HuH-7.5 (cell line): Measurements from ENCODE around the gene SLC7A7.
"Not testable (repeated sequence)": the region's sequence is repeated elsewhere in the genome, so short reads cannot be mapped to it uniquely, and the experiment has no call there.

Source experiments
- DNase-seq: peaks from one replicate; pipeline ENCODE4 v3.0.0; 2011; ENCODE audit warnings: low spot score

Gene SLC7A7

DNA sequence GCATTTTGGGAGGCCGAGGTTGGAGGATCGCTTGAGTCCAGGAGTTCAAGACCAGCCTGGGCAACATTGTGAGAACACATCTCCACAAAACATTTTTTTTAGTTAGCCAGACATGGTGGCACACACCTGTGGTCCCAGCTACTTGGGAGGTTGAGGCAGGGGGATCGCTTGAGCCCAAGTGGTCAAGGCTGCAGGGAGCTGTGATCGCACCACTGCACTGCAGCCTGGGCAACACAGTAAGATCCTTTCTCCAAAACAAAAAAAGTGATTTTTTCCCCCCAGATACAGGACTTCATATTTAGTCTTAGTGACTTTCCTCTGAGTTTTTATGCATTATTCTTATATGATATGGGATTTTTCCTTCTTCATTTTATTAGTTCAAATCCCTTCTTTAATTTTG, 28.6 kb downstream of the SLC7A7 start:
- no peak for DNase-seq

DNA sequence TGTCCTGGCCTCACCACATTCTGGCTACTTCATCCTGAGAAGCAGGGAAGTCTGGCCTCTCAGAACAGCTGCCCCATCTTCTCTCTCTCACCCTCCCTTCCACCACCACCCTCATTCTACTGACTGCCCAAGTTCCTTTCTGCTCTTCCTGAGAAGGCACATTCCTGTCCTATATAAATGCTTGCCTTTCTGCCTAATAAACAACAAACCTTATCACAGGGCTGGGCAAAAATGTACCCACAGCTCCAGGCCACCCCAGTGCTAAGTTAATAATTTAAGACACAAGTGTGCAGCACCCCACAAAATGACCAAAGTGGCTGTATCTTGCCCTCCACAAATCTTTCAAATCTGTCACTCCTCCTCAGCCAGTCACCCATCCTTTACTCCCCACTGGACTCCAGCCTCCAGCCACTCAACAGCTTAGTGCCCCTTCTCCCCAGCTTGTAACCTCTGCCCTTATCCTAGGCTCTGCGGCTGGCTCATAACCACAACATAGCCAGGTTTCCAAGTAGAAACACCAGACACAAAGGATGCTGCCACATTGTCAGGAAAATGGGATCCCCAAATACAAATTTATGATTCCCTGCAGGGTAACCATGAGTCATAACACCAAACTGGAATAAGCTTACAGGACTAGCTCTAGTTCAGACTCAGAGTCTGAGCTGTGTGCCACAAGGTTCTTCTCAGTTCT, 33.8 kb downstream of the SLC7A7 start:
- no peak for DNase-seq

DNA sequence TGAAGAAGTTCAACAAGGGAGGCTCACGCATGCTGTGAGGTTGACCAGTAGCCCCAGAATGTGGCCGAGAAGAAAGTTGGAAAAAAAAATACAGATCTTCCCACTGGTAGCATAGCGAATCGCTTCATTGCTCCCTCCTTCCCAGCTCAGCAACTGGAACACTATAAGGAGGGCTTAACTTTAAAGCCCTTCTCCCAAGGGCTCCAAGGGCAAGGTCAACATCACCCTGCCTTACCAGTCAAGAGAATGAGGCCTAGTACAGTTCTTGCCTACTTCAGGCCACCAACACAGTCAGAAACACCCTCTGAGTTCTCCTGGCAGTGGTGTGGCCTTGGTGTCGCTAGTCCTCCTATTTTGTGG, 34.3 kb downstream of the SLC7A7 start:
- DNase-seq, result no peak

DNA sequence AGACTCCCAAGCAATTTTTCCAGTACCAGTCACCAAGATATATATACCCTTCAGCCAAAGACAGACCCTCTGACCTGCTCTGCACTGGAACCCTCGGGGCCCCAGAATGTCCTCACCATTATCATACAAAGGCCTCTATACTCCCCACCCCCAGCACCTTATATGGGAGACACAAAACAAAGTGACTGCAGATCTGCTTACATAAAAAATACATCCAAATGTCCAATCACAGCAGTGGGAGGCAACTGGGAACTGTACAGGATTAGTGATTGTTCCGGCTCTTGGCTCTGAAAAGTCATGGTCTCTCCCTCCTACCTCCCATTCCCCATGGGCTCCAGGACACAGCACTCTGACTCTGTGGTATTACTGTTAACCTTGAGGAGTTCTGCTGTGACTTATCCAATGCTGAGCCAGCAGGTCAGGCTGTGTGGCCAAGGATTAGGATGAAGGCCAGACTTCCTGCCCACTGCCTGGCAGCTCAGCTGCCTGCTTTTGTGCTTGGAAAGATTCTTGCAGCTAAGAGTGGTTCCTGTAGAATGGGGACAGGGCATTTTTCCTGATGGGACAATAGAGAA, 35.0 kb downstream of the SLC7A7 start:
- DNase-seq, result no peak

DNA sequence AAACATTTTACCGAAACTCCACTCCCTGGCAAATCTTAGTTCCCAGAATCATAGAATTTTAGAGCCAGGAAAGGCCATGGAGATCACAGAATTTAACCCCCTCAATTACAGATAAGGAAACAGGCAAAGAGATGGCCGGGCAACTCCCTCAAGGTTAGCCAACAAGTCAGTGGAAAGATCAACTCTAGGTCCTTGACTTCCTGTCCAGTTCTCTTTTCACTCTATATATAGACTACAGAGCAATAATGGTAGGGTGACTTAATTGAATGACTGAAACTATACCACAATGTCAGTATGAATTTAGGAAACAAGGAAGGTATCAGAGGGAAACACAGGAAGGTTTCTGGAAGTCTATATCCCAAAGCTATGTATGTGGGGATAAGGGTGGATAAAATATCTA, 37.2 kb downstream of the SLC7A7 start:
- DNase-seq, result no peak

DNA sequence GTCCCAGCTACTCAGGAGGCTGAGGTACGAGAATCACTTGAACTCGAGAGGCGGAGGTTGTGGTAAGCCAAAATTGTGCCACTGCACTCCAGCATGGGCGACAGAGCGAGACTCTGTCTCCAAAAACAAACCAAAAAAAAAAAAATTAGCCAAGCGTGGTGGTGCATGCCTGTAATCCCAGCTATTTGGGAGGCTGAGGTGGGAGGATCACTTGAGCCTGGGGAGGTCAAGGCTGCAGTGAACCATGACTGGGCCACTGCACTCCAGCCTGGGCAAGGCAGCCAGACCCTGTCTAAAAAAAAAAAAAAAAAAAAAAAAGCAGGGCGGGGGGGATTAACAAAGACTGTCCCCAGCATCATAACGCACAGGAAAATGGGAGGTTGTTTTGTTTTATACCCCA, 38.4 kb downstream of the SLC7A7 start:
- DNase-seq, result not testable (repeated sequence)

DNA sequence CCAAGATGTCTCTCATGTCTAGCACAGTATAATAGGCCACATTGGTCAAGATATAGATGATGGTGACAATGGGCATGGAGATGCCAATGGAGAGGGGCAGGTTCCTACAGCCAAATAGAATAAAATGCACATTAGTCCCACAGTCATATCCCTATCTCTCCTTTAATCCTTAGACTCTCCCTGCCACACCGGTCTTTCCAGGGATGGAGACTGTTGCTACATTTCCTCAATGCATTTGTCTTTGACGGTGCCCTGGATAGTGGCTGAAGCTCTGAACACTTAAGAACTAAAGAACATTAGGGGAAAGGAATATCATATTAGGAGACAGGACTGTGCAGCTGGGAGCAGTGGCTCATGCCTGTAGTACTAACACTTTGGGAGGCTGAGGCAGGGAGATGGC, 39.0 kb downstream of the SLC7A7 start:
- no peak for DNase-seq

DNA sequence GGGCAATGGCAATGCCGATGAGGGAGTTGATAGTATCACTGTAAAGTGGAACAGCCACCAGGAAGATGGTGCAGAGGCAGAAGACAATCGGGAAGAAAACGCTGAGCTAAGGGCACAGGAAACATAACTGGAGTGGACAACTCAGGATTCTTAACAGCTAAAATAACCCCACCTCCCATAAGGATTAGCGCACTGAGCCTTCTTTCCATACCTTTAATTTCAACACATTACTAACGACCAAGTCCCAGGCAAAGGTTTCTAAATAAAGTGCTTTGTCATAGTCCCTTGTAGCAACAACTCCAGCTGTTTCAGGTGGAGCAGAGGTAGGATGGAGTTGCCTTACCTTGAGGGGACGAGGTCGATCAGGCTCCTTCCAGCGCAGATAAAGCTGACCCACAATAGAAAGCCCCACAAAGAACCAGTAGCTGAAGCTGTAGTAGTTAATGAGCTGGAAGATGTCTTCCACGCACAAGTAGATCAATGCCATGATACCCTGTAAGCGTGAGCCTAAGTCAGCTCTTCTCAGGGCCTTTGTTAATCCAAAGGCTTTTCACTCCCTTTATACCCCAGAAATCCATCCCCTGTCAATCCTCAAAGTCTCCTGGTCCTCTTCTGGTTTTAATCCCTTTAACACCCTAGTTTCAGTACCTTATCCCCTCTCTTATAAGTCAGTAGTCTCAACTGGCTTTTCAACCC, 41.1 kb downstream of the SLC7A7 start:
- no peak for DNase-seq

DNA sequence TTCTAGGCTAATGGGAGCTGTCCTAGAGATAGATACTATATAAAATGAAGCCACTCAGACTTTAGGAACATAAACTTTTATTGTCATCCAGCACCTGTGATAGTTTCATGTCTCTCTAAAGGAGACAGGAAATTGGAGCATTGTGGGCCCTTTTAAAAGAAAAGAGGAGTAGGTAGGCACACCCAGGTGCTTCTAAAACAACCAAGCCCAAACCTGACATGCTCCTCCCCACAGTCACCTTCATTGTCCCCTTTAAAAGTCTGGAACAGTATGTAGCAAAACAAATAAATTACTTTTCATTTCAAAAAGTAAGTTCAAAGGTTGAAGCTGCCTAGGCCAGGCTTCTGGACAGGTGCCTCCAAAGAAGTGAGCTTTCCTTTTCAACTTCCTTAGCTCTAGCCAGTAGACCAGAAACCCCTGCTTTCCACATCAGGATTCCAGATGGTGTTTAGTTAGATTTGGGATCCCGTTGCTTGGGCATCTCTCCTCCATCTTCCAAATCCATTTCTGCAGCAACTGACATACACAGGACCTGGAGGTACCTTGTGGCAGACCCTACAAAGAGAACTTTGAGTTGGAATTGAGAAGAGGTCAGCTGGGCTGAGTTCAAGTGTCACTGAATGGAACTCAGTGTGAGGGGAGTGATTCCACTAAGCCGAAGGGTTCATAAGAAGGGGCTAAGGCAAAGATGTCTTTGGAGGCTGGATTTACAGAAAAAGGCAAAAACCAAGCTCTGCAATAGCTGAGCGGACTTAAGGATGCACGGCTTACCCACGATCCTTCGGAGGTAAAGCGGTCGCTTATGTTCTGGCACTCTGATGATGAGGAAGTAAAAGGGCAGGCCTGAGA, 41.8 kb downstream of the SLC7A7 start:
- DNase-seq, result no peak

DNA sequence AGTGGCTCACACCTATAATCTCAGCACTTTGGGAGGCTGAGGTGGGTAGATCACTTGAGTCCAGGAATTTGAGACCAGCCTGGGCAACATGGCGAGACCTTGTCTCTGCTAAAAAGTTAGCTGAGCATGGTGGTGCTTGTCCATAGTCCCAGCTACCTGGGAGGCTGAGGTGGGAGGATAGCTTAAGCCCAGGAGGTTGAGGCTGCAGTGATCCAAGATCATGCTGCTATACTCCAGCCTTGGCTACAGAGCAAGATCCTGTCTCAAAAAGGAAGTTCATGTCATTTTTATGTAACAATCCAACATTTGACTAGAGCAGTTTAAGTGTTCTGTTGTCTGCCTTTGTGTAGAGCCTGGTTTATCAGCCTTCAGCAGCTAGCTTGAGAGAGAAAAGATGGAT, 42.5 kb downstream of the SLC7A7 start:
- DNase-seq, result no peak

DNA sequence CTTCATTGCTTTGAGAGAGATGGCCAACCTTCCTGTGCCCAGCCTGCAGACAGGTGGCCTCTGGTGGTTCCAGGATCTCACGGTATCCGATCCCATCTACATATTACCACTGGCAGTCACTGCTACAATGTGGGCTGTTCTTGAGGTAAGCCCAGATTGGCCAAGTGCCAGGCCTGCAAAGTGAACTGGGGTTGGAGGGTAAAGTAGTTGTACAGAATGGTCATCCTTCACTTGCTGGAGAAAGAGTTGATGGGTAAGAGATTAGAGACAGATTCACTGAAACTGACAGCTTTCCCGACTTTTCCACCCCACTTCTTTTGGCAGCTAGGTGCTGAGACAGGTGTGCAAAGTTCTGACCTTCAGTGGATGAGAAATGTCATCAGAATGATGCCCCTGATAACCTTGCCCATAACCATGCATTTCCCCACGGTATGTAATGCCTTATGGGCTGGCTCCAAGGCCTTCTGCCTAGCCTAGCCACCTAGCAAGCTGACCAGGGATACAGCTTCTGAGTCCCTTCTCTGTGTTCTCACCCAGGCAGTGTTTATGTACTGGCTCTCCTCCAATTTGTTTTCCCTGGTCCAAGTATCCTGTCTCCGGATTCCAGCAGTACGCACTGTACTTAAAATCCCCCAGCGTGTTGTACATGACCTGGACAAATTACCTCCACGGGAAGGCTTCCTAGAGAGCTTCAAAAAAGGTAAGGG, 44.6 kb downstream of the SLC7A7 start:
- DNase-seq, result no peak

DNA sequence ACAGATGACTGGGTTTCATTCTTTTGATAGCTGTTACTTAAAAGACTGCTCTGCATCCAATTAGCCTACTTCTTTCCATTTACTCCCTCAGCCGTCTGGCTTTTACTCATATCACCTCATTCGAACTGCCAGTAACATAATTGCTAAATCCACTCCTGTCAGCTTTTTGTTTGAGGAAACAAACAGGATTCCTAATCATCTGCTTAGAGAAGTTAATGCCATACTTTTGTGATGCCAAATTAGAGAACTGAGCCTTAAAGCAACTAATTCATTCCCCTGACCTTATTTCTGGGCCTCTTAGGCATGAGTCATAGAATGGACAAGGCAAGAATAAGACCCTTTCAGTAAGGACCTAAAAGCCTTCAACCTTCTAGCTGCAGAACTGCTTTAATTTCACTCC, 45.9 kb downstream of the SLC7A7 start:
- DNase-seq, result no peak

DNA sequence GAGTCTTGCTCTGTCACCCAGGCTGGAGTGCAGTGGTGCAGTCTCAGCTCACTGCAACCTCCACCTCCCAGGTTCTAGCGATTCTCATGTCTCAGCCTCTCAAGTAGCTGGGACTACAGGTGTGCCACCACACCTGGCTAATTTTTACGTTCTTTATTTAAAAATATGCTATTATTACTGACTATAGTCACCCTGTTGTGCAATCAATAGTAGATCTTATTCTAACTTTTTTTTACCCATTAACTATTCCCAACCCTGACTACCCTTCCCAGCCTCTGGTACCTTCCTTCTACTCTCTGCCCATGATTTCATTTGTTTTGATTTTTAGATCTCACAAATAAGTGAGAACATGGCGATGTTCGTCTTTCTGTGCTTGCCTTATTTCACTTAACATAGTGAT, 46.3 kb downstream of the SLC7A7 start:
- no peak for DNase-seq

DNA sequence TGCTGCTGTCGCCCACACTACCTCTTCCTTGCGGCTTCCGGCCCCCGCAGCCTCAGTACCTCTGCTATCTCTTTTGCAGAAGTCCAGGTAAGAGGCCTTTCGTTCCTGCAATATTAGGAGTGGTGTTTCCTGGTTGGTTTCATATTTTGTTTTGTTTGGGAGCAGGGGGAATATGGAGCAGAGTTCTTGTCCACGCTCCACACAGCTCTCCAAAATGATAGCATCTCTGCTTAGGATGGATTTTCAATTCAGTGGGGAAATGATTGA, 48.0 kb downstream of the SLC7A7 start:
- no peak for DNase-seq

DNA sequence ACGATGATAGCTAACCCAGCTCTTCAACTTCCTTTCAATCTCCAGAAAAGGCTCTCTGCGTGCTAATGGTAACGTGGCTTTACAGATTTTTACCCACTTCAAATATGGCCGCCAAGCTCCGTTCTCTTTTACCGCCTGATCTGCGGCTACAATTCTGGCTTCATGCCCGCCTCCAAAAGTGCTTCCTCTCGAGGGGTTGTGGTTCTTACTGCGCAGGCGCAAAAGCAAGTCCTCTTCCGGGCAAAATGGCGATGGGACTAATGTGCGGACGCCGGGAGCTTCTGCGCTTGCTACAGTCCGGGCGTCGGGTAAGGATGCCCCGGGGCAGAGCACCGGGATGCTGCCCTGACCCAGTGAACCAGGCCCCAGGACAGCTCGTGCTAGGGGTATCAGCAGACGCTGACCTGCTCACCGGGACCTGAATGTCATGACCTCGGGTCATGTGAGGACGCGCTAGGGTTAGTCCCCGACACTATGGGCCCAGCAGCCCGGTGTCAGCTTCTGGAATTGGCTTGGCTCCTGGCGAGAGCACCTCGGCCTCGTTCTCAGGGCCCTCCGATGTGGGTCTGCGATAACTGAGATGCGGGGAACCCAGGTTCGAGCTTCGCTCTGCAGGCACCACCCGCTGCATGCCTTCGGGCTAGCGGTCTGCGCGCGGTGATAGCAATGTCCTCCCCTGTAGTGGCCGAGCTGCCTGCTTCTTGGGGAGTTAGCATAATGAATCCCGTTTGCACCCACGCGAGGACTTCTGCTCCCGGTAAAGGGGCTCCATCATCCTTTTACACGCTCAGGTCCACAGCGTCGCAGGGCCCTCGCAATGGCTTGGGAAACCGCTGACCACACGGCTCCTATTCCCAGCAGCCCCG, 48.5 kb downstream of the SLC7A7 start, which contains the start of gene OXA1L:
TSS of gene OXA1L (plus strand) at position 232 of the 866 bp plus-strand sequence. CDS start at position 246, 14 bp downstream.
- DNase-seq, result peak; percentile 87

DNA sequence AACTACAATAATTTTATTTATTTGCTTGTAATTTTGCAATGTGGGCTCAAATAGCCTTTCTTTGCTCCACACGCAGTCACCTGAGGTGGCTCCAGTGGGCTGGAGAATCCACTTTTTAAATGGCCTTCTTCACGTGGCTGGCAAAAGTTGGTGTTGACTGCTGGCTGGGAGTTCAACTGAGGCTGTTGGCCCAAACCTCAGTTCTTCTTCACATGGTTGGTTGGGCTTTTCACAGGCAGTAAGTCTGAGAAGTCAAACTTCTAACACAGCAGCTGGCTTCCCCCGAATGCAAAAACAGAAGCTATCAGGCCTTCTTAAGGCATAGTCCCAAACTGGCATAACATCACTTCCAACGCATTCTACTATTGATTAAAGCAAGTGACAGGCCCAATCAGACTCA, 50.9 kb downstream of the SLC7A7 start:
- no peak for DNase-seq

DNA sequence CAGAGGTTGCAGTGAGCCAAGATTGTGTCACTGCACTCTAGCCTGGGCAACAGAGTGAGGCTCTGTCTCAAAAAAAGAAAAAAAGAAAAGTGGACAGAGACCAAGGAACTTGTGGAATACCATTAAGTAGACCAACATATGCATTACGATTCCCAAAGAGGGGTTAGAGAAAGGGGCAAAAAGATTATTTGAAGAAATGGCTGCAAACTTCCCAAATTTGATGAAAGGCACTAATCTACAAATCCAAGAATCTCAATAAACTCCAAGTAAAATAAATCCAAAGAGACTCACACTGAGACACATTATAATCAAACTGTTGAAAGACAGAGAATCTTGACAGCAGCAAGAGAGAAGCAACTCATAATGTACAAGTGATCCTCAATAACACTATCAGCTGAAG, 53.5 kb downstream of the SLC7A7 start:
- no peak for DNase-seq

DNA sequence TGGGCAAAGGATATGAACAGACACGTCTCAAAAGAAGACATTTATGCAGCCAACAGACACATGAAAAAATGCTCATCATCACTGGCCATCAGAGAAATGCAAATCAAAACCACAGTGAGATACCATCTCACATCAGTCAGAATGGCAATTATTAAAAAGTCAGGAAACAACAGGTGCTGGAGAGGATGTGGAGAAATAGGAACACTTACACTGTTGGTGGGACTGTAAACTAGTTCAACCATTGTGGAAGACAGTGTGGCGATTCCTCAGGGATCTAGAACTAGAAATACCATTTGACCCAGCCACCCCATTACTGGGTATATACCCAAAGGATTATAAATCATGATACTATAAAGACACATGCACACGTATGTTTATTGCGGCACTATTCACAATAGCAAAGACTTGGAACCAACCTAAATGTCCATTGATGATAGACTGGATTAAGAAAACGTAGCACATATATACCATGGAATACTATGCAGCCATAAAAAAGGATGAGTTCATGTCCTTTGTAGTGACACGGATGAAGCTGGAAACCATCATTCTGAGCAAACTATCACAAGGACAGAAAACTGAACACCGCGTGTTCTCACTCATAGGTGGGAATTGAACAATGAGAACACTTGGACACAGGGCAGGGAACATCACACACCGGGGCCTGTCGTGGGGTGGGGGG, 57.1 kb downstream of the SLC7A7 start:
- DNase-seq, result not testable (repeated sequence)

DNA sequence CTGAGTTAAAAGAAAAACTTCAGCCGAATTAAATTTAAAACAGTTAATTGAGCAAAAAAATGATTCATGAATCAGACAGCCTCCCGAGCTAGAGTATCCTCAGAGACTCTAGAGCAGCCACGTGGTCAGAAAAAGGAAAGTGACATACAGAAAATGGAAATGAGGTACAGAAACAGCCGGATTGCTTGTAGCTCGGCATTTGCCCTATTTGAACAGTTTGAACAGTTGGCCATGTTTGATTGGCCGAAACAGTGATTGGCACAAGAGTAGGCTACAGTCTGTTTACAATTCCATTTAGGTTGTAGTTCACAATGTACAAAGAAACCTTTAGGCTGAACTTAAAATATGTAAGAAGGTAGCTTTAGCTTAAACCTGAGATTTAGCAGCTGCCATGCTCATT, 61.6 kb downstream of the SLC7A7 start:
- DNase-seq, result no peak

DNA sequence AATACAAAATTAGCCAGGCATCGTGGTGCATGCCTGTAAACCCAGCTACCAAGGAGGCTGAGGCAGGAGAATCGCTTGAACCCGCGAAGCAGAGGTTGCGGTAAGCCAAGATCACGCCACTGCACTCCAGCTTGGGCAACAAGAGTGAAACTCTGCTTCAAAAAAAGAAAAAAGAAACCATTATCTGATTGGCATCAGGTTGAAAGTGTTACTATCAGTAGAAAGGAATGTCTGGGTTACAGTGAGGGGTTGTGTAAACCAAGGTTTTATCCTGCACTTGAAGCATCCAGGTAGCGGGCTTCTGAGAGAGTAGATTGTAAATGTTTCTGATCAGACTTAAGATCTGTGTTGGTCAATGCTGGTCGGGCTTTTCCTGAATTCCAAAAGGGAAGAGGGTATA, 62.8 kb downstream of the SLC7A7 start:
- DNase-seq, result no peak

DNA sequence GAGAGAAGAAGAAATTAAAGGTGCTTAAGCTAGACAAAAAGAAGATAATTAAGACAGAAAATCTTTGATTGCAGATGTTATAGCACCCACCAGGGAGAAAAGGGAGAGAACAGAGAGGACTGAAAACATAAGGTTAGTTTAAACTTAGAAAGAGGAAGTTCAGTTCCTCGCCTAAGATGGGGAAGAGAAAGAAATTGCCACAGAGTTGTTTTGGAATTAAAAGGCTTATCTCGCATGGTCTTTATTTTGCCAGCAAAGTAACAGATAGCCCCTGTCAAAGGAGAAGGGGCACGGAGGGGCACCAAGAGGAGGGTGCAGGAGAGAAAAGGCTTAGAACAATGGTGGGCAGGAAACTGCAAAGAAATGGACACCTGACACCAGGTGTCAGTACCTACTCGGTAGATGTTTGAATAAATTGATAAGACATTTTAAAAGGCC, 66.6 kb downstream of the SLC7A7 start:
- DNase-seq, result no peak
